NCI-H345 (cell line): ENCODE measurements around the gene SPCS2.
"Not testable (repeated sequence)": the region's sequence is repeated elsewhere in the genome, so short reads cannot be mapped to it uniquely, and the experiment has no call there.

ENCODE experiments used
- DNase-seq: peaks from one replicate; lab custom pipeline; 2025; lab: John Stamatoyannopoulos, UW

The SPCS2 gene

DNA sequence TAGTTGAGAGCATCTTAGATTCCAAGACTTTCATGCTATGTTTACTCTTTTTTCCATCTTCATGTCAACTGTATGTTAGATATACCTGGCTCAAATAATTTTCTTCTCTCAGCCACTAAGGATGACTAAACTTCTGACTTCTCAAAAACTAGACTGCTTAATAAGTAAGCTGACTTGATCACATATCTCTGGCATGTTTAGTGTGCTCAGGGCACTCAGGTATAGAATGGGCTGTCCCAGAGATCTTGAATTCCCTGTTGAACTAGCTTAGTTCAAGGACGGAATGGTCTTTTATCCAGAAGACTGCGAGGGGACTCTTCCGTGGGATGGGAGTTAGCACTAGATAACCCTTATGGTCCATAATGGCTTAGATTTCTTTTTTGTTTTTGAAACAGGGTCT, 52.6 kb downstream of the SPCS2 start:
- no peak for DNase-seq

DNA sequence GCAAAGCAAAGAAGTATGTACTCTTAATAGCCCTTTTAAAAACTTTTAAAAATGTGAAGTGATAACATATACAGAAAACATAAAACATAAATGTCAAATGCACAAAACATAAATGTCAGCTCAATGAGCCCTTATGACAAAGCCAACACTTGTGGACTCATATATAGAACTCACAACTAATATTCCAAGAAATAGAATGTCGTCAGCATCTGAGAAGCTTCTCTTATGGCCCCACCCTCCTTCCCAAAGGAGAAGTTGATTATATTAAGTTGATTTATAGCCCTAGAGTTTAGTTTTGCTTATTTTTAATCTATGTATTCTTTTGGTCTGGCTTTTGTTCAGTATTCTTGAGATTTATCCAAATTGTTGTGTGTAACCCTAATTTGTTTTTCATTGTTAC, 53.5 kb downstream of the SPCS2 start:
- DNase-seq: no peak

DNA sequence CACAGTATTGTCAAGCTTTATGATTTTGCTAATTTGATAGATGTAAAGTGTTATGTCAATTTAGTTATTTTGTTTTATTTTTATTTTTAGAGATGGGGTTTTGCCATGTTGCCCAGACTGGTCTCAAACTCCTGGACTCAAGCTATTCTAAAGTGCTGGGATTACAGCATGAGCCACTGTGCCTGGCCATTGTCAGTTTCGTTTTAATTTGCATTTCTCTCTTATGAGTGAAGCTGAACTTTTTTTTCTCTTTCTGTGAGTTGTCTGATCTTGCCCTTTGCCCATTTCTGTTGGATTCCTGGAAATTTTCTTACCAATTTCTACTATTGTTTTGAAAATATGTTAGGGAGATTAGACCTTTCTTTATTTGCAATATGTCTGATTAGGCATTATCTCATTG, 55.1 kb downstream of the SPCS2 start:
- no peak for DNase-seq

DNA sequence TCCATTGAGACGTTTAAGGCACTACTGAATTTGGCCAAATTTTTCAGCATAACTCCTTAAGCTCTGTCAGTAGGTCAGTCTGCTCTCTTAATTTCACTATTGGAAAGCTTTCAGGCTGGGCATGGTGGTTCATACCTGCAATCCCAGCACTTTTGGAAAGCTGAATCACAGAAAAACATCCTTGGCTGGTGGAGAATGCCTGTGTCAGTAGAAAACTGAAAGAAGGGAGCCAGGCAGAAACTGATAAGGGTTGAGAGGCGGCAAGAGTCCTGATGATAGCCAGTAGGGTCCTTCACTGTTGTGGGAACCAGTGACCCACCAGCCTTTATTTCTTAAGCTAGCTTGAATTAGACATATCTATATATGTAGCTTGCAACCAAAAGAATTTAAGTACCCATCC, 62.3 kb downstream of the SPCS2 start:
- DNase-seq: no peak

DNA sequence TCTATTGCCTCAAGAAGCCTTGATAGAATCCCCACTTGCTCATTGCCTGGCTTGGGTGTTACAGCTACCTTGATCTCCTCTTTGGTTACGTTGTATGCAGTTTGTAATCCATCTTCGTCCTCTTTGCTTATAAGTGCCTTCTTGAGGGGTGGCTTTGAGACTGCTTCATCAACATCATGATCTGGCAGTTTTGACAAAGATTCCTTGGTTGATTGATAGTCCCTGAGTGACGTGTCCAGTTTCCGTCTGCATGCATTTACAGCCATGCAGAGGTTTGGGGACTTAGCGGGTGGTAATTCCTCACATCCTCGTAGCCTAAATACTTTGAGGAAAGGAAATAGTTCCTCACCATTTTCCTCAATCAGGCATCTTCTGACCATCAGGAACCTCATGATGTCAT, 62.8 kb downstream of the SPCS2 start:
- no peak for DNase-seq

DNA sequence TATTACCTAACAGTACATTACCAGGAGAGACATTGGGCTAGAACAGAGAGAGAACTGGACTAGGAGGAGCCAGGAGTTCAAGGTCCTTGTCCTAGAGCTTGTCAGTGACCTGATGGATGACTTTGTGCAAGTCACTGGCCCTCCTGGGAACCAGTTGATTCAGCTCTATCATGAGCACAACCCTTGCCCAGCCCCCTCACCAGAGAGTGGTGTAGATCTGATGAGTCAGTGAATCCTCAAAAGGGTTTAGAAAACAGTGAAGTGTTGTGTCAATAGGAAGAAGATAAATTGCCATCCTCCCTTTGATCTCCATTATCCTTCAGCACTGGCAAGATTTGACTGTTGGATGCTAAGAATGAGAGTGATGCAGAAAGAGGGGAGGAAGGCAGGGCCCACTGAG, 64.0 kb downstream of the SPCS2 start:
- no peak for DNase-seq

DNA sequence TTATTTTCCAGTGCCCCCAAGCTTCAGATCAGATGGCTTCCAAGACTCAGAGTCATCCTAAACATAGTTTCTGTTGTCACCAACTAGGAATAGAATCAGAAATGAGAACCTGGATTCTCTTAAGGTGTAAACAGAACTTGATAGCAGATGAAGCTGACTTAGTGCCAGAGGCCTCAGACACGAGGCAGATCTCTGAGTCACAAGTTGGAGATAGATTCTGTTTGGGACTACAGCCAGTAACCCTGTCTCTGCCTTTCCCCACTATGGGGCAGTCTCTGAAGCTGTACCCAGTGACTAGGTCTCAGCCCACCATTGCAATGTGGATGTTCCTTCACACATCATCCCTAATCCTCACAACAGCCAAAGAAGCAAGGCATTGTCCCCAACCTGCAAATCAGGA, 65.1 kb downstream of the SPCS2 start:
- no peak for DNase-seq

DNA sequence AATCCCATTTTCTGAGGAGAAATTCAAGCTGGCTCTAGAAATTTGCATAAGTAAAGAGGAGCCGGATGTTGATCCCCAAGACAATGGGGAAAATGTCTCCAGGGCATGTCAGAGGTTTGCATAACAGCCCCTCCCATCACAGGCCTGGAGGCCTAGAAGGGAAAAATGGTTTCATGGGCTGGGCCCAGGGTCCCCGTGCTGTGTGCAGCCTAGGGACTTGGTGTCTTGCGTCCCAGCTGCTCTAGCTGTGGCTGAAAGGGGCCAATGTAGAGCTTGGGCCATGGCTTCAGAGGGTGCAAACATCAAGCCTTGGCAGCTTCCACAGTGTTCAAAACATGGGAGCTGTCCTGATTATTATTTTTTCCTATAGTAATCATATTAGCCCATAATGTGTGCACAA, 70.1 kb downstream of the SPCS2 start:
- not testable (repeated sequence) for DNase-seq

DNA sequence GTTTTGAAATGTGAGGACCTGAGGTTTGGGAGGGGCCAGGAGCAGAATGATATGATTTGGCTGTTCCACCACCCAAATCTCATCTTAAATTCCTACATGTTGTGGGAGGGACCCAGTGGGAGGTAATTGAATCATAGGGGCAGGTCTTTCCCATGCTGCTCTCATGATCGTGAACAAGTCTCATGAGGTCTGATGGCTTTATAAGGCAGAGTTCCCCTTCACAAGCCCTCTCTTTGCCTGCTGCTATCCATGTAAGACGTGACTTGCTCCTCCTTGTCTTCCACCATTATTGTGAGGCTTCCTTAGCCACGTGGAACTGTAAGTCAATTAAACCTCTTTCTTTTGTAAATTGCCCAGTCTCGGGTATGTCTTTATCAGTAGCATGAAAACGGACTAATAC, 71.3 kb downstream of the SPCS2 start:
- DNase-seq: not testable (repeated sequence)

DNA sequence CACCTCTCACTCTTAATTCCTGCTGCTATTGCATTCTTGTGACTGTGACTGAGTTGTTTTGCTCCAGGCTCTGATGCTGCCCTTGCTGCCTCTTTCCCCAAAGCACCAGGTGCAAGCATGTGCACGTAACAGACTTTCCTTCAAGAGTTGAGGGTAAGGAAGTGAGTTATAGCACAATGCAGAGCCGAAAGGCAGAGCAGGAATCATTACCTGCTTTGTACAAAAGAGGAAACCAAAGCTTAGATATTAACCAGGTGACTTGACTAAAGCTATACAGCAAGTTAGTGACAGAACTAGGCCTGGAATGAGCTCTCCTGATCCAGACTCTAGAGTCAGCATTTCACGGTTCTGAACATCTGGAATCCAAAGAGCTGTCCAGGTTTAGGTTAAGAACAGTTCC, 73.2 kb downstream of the SPCS2 start:
- no peak for DNase-seq

DNA sequence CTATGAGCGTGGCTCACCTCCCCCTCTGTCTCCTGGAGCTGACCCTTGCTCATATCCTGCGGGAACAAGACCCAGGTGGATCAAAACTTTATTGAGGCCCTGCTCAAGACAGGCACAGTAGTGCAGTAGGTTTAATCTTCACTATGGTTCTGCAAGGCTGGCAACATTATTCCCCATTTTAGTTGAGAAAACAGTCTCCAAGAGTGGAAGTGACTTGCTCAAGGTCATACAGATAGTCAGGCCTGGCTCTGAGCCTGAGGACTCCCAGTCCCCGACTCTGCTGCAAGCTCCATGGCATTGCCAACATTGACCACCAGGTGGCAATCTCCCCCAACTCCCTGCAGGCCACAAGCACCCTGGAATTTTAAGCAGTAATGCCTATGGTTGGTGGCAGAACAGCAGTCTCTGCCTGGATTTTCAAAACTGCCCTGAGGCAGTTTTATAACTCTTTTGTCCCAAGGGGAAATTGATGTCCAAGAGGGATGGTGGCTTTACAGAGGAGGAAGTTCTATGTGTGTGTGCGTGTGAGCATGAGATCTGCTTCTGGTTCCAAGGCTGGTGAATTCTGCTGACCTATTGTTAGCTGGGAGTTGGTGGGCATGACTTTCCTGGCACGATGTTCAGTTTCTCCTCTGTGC, 73.8 kb downstream of the SPCS2 start:
- peak; percentile 82 for DNase-seq

DNA sequence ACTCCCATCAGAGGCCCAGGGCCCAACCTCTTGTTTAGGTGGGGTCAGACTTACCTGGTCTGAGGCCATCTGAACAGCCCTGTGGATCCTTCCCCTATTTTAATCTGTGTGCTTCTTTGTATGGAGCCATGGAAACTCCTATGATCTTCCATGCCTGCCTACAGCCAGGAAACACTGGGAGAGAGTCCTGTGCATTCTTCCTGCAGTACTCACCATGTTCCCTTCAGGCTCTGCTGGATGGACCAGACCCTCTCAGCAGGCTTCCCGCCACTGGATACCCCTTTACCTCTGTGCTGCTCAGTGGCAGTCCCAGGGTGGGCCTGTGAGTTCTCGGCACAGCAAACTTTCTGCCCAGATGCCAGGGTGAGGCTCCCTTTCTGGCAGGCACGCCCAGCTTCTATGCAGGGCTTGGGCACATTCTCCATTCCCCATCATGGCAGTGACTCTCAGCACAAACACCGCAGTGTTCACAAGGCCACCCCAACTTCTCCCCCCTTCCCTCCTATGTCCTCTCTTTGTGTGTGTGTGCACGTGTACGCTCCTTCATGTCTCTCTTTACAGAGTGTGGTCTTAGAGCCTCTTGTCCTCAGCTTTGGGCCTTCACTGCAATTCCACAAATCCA, 74.5 kb downstream of the SPCS2 start:
- DNase-seq: no peak

DNA sequence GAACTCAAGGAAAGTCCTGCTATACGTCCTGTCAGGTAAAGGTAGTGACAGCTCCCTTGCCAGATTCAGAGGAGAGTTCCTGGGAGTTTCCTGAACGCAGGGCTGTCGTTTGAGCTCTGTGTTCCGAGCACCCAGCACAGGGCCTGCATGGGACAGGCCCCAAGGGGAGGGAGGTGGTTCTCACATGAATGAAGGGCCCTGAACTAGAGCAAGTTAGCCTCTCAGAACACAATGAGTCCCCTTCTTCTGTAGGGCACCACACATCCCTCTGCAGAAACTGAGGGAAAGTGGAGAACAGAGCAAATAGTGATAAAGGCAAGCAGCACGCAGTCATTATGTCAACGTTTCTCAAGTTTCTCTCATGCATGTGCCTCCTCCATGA, 75.0 kb downstream of the SPCS2 start:
- no peak for DNase-seq

DNA sequence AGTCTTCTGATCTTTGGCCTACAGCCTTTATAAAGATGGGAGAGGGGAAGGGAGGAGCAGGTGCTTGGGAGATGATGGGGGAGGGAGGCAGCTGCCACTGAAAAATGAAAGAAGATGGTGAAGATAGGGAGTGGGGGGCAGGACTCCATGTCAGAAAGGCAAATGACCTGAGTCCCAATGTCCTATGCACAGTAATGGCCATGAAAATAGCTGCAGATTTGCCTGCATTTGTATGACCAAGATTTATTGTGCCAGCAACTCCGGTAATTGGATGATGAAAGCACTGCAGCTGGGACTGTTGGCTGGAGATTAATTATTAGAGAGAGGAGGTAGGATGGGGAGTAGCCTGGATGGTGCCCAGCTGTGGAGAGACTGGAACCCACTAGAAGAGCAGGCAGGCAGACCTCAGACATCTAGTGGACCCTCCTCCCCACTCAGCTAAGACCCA, 75.7 kb downstream of the SPCS2 start:
- DNase-seq: no peak

DNA sequence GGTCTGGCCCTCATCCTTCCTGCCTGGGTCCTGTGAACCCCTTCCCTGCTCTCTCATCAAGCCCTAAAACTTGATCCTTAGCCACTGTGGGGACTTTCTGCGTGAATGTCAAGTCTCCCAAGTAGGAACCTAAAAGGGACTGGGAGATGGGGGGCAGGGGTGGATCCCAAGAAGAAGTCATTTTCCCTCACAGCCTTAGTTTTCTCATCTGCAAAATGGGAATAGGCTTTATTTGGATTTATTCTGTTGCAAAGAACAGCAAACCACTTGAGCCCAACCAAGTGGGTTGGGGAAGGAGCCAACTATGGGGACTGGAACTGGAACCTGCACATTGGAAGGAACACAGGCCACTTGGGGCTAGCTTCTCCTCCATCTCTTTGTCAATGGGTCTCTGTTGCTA, 76.5 kb downstream of the SPCS2 start:
- DNase-seq: no peak

DNA sequence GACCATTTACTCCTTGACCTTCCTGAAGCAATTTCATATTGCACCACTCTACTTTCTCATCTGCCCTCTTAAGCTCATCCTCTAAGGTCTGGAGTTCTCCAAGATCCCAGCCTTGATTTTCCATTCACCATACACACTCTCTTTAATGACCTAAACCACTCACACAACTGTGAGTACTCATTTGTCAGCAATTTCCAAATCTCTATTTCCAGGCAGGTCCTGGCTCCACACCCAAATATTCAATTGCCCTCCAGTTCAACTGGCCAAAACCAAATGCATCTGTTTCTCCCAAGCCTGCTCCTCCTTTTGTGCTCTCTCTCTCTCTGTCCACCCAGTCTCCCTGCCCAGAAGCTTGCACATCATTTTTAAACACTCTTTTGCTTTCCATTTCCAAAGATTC, 79.3 kb downstream of the SPCS2 start:
- DNase-seq: peak; percentile 21
